ENCODE results near the gene LUC7L3.

LUC7L3 gene

DNA sequence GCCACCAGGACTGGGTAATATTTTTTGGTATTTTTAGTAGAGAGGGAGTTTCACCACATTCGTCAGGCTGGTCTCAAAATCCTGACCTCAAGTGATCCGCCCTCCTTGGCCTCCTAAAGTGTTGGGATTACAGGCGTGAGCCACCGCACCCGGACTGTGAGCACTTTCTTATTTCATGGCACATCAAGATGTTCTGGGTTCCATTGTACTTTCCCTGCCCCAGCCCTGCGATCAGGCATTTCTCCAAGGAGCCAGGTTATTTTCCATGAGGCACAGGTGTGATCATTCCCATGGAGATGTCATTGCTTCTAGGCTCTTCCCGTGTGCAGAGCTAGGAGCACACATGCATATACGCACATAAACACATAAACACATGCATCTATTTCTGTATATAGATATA, 50.5 kb downstream of the LUC7L3 start:
- H3K4me3 ChIP-seq (ENCODE audit: low read depth in 1 of 2, low read length in 2 of 2), result no peak overlapping the region
- H3K4me1 ChIP-seq (ENCODE audit: control insufficient read depth in 1 of 2, insufficient read depth in 2 of 2, low read length in 2 of 2), result peaks cover 15 to 28% of the 10 kb centered on the region in 2 donors
- H3K36me3 ChIP-seq (ENCODE audit: control insufficient read depth in 1 of 2, insufficient read depth in 2 of 2, low read length in 2 of 2), result no peaks in the 10 kb centered on the region
- no peak overlapping the region for H3K9ac ChIP-seq (ENCODE audit: low read depth in 1 of 2, low read length in 2 of 2)
- H3K27ac ChIP-seq (ENCODE audit: low read depth, low read length), result no peak overlapping the region
- no peaks in the 10 kb centered on the region for H3K27me3 ChIP-seq (ENCODE audit: control insufficient read depth in 1 of 2, insufficient read depth in 2 of 2, low read length in 2 of 2)
- no peaks in the 10 kb centered on the region for H3K9me3 ChIP-seq (ENCODE audit: control insufficient read depth in 1 of 2, low read length in 2 of 2)

- Histone ChIP-seq H3K27ac (ENCODE audit: low read depth, low read length) (no peak overlapping the region), H3K4me1 (ENCODE audit: control insufficient read depth in 1 of 2, insufficient read depth in 2 of 2, low read length in 2 of 2) (peaks cover 11 to 23% of the 10 kb centered on the region in 2 donors), H3K9me3 (ENCODE audit: control insufficient read depth in 1 of 2, low read length in 2 of 2) (no peaks in the 10 kb centered on the region), H3K4me3 (ENCODE audit: low read depth in 1 of 2, low read length in 2 of 2) (no peak overlapping the region), H3K27me3 (ENCODE audit: control insufficient read depth in 1 of 2, insufficient read depth in 2 of 2, low read length in 2 of 2) (no peaks in the 10 kb centered on the region), H3K9ac (ENCODE audit: low read depth in 1 of 2, low read length in 2 of 2) (no peak overlapping the region), H3K36me3 (ENCODE audit: control insufficient read depth in 1 of 2, insufficient read depth in 2 of 2, low read length in 2 of 2) (no peaks in the 10 kb centered on the region)
These were observed 50.9 kb downstream of the LUC7L3 start for GRCh38 chr17:50770346-50770745.

DNA sequence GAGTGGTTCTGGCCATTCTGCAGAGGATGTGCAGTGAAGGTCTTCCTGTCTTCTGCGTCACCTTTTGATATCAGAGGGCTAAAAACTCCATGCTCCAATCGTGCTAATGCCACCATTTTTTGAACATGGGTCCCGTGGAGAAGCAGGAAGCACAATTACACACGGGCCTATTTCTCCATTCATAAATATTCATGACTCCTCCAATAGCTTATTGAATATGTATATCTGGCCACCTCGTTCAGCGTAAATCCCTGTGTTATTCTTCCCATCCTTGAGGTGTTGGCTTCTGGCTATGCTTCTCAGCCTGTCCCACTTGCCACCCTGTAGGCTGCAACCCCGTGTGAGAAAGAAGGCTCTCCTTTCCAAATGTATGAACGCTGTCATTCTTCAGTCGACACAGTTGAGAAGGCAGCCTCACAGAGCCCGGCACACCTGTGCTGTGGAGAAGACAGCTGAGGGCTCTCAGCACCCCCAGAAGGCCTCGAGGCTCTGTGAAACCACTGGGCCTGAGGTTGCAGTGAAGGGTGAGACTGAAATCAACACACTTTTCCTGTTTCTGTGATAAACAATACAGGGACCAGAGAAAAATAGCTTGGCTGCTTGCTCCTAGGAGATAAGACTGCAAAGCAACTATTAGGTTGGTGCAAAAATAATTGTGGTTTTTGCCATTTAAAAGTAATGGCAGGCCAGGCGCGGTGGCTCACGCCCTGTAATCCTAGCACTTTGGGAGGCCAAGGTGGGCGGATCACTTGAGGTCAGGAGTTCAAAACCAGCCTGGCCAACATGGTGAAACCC, 52.8 kb downstream of the LUC7L3 start:
- H3K27me3 ChIP-seq (ENCODE audit: control insufficient read depth in 1 of 2, insufficient read depth in 2 of 2, low read length in 2 of 2), result no peaks in the 10 kb centered on the region
- peaks cover 0 to 9% of the 10 kb centered on the region in 2 donors for H3K4me1 ChIP-seq (ENCODE audit: control insufficient read depth in 1 of 2, insufficient read depth in 2 of 2, low read length in 2 of 2)
- no peak overlapping the region for H3K9ac ChIP-seq (ENCODE audit: low read depth in 1 of 2, low read length in 2 of 2)
- no peaks in the 10 kb centered on the region for H3K36me3 ChIP-seq (ENCODE audit: control insufficient read depth in 1 of 2, insufficient read depth in 2 of 2, low read length in 2 of 2)
- H3K4me3 ChIP-seq (ENCODE audit: low read depth in 1 of 2, low read length in 2 of 2), result no peak overlapping the region
- H3K27ac ChIP-seq (ENCODE audit: low read depth, low read length), result no peak overlapping the region
- H3K9me3 ChIP-seq (ENCODE audit: control insufficient read depth in 1 of 2, low read length in 2 of 2), result no peaks in the 10 kb centered on the region

- Histone ChIP-seq H3K27ac (ENCODE audit: low read depth, low read length) (no peak overlapping the region), H3K27me3 (ENCODE audit: control insufficient read depth in 1 of 2, insufficient read depth in 2 of 2, low read length in 2 of 2) (no peaks in the 10 kb centered on the region), H3K9me3 (ENCODE audit: control insufficient read depth in 1 of 2, low read length in 2 of 2) (no peaks in the 10 kb centered on the region), H3K4me1 (ENCODE audit: control insufficient read depth in 1 of 2, insufficient read depth in 2 of 2, low read length in 2 of 2) (peaks cover 0 to 3% of the 10 kb centered on the region in 2 donors), H3K36me3 (ENCODE audit: control insufficient read depth in 1 of 2, insufficient read depth in 2 of 2, low read length in 2 of 2) (no peaks in the 10 kb centered on the region), H3K9ac (ENCODE audit: low read depth in 1 of 2, low read length in 2 of 2) (no peak overlapping the region), H3K4me3 (ENCODE audit: low read depth in 1 of 2, low read length in 2 of 2) (no peak overlapping the region)
These were observed 54.9 kb downstream of the LUC7L3 start for GRCh38 chr17:50774225-50774803.

GRCh38 chr17:50775926-50776325, 56.5 kb downstream of the LUC7L3 start:
- H3K27ac ChIP-seq (ENCODE audit: low read depth, low read length), result no peak overlapping the region
- no peaks in the 10 kb centered on the region for H3K36me3 ChIP-seq (ENCODE audit: control insufficient read depth in 1 of 2, insufficient read depth in 2 of 2, low read length in 2 of 2)
- no peaks in the 10 kb centered on the region for H3K27me3 ChIP-seq (ENCODE audit: control insufficient read depth in 1 of 2, insufficient read depth in 2 of 2, low read length in 2 of 2)
- H3K9me3 ChIP-seq (ENCODE audit: control insufficient read depth in 1 of 2, low read length in 2 of 2), result no peaks in the 10 kb centered on the region
- H3K9ac ChIP-seq (ENCODE audit: low read depth in 1 of 2, low read length in 2 of 2), result no peak overlapping the region
- H3K4me1 ChIP-seq (ENCODE audit: control insufficient read depth in 1 of 2, insufficient read depth in 2 of 2, low read length in 2 of 2), result peaks cover 0 to 3% of the 10 kb centered on the region in 2 donors
- no peak overlapping the region for H3K4me3 ChIP-seq (ENCODE audit: low read depth in 1 of 2, low read length in 2 of 2)

DNA sequence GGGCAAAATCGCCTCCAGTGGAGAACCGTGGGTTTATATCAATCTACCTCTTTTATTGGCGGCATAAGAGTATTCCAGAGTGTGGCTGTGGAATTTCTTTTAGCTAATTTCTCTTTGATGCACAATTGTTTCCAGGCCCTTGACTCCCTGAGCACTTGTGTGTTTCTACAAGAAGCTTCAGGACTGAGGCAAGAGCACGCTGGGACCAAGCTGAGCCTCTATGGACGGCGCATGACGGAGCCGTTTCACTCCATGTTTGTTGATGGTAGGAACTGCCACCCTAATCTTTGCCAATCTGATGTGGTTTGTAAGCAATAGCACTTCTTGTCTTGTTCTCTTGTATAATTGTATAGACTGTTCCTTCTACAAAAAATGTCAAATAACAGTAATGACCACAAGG, 59.1 kb downstream of the LUC7L3 start:
- Histone ChIP-seq H3K9ac (ENCODE audit: low read depth in 1 of 2, low read length in 2 of 2) (no peak overlapping the region), H3K36me3 (ENCODE audit: control insufficient read depth in 1 of 2, insufficient read depth in 2 of 2, low read length in 2 of 2) (no peaks in the 10 kb centered on the region), H3K4me3 (ENCODE audit: low read depth in 1 of 2, low read length in 2 of 2) (no peak overlapping the region), H3K27me3 (ENCODE audit: control insufficient read depth in 1 of 2, insufficient read depth in 2 of 2, low read length in 2 of 2) (no peaks in the 10 kb centered on the region), H3K9me3 (ENCODE audit: control insufficient read depth in 1 of 2, low read length in 2 of 2) (no peaks in the 10 kb centered on the region), H3K4me1 (ENCODE audit: control insufficient read depth in 1 of 2, insufficient read depth in 2 of 2, low read length in 2 of 2) (no peaks in the 10 kb centered on the region), H3K27ac (ENCODE audit: low read depth, low read length) (no peak overlapping the region)

DNA sequence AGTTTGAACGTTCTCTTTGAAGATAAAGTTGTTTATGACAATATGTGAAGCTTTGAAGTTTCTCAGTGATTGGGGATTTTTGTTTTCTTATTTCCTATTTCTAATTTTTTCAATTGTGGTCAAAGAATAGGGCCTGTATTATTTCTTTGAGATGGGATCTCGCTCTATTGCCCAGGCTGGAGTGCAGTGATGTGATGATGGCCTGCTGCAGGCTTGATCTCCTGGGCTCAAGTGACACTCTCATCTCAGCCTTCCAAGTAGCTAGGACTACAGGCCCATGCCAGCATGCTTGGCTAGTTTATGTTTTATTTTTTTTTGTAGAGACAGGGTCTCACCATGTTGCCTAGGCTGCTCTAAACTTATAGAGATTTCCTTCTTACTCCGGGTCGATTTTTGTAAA, 59.6 kb downstream of the LUC7L3 start:
- Histone ChIP-seq H3K36me3 (ENCODE audit: control insufficient read depth in 1 of 2, insufficient read depth in 2 of 2, low read length in 2 of 2) (no peaks in the 10 kb centered on the region), H3K27ac (ENCODE audit: low read depth, low read length) (no peak overlapping the region), H3K4me1 (ENCODE audit: control insufficient read depth in 1 of 2, insufficient read depth in 2 of 2, low read length in 2 of 2) (no peaks in the 10 kb centered on the region), H3K9ac (ENCODE audit: low read depth in 1 of 2, low read length in 2 of 2) (no peak overlapping the region), H3K27me3 (ENCODE audit: control insufficient read depth in 1 of 2, insufficient read depth in 2 of 2, low read length in 2 of 2) (no peaks in the 10 kb centered on the region), H3K9me3 (ENCODE audit: control insufficient read depth in 1 of 2, low read length in 2 of 2) (no peaks in the 10 kb centered on the region), H3K4me3 (ENCODE audit: low read depth in 1 of 2, low read length in 2 of 2) (no peak overlapping the region)

DNA sequence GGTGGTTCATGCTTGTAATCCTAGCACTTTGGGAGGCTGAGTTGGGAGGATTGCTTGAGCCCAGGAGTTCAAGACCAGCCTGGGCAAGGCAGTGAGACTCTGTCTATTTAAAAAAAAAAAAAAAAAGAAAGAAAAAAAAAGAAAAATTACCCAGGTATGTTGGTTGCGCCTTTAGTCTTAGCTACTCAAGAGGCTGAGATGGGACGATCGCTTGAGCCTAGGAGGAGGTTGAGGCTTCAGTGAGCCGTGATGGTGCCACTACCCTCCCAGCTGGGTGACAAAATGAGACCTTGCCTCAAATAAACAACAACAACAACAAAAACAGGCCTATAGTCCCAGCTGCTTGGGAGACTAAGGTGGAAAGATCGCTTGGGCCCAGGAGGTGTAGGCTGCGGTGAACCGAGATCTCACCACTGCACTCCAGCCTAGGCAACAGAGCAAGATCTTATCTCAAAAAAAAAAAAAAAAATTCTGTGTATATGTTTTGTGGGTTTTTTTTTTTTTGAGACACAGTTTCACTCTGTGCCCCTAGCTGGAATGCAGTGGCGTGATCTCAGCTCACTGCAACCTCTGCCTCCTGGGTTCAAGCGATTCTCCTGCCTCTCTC, 60.4 kb downstream of the LUC7L3 start:
- no peak overlapping the region for H3K4me3 ChIP-seq (ENCODE audit: low read depth in 1 of 2, low read length in 2 of 2)
- H3K9me3 ChIP-seq (ENCODE audit: control insufficient read depth in 1 of 2, low read length in 2 of 2), result no peaks in the 10 kb centered on the region
- no peaks in the 10 kb centered on the region for H3K36me3 ChIP-seq (ENCODE audit: control insufficient read depth in 1 of 2, insufficient read depth in 2 of 2, low read length in 2 of 2)
- H3K27ac ChIP-seq (ENCODE audit: low read depth, low read length), result no peak overlapping the region
- H3K27me3 ChIP-seq (ENCODE audit: control insufficient read depth in 1 of 2, insufficient read depth in 2 of 2, low read length in 2 of 2), result no peaks in the 10 kb centered on the region
- no peaks in the 10 kb centered on the region for H3K4me1 ChIP-seq (ENCODE audit: control insufficient read depth in 1 of 2, insufficient read depth in 2 of 2, low read length in 2 of 2)
- no peak overlapping the region for H3K9ac ChIP-seq (ENCODE audit: low read depth in 1 of 2, low read length in 2 of 2)

- no peaks in the 10 kb centered on the region for H3K9me3 ChIP-seq (ENCODE audit: control insufficient read depth in 1 of 2, low read length in 2 of 2)
- H3K4me1 ChIP-seq (ENCODE audit: control insufficient read depth in 1 of 2, insufficient read depth in 2 of 2, low read length in 2 of 2), result peaks cover 0 to 4% of the 10 kb centered on the region in 2 donors
- H3K4me3 ChIP-seq (ENCODE audit: low read depth in 1 of 2, low read length in 2 of 2), result peak overlapping the region; percentile 30 to 35
- no peaks in the 10 kb centered on the region for H3K36me3 ChIP-seq (ENCODE audit: control insufficient read depth in 1 of 2, insufficient read depth in 2 of 2, low read length in 2 of 2)
- no peak overlapping the region for H3K9ac ChIP-seq (ENCODE audit: low read depth in 1 of 2, low read length in 2 of 2)
- no peaks in the 10 kb centered on the region for H3K27me3 ChIP-seq (ENCODE audit: control insufficient read depth in 1 of 2, insufficient read depth in 2 of 2, low read length in 2 of 2)
- H3K27ac ChIP-seq (ENCODE audit: low read depth, low read length), result no peak overlapping the region
These were observed 61.8 kb downstream of the LUC7L3 start for GRCh38 chr17:50781167-50781566.

- Histone ChIP-seq H3K9ac (ENCODE audit: low read depth in 1 of 2, low read length in 2 of 2) (no peak overlapping the region), H3K4me1 (ENCODE audit: control insufficient read depth in 1 of 2, insufficient read depth in 2 of 2, low read length in 2 of 2) (peaks cover 0 to 4% of the 10 kb centered on the region in 2 donors), H3K4me3 (ENCODE audit: low read depth in 1 of 2, low read length in 2 of 2) (no peak overlapping the region), H3K27ac (ENCODE audit: low read depth, low read length) (no peak overlapping the region), H3K9me3 (ENCODE audit: control insufficient read depth in 1 of 2, low read length in 2 of 2) (no peaks in the 10 kb centered on the region), H3K27me3 (ENCODE audit: control insufficient read depth in 1 of 2, insufficient read depth in 2 of 2, low read length in 2 of 2) (no peaks in the 10 kb centered on the region), H3K36me3 (ENCODE audit: control insufficient read depth in 1 of 2, insufficient read depth in 2 of 2, low read length in 2 of 2) (no peaks in the 10 kb centered on the region)
These were observed 63.8 kb downstream of the LUC7L3 start for GRCh38 chr17:50783193-50783660.

Measured in duodenal mucosa (tissue), 2 donors.